SK-N-SH (cell line): Measurements from ENCODE around the gene ELANE. TPM values are rescaled to one million over a fixed set of nuclear protein-coding genes. Genes with fewer than 3 reads are reported as not detected.

Experiments
- CTCF ChIA-PET: fragments of 300-600, 350-600 bp; formaldehyde crosslinking; extraction: SDS; loops from one replicate; lab custom pipeline; 2021; lab: Yijun Ruan, JAX
- POLR2A ChIA-PET: fragments of 350-600 bp; sonication (Branson Sonifier 250); formaldehyde crosslinking; extraction: SDS; loops from one replicate; lab custom pipeline; 2020; ENCODE audit warnings: antibody characterized with exemption, inconsistent platforms; lab: Yijun Ruan, JAX
- DNase-seq: peaks from one replicate; pipeline ENCODE4 v3.0.0; 2012
- H2AFZ ChIP-seq: fragments of 200-600 bp; sonication (generic); 2 replicates; pipeline ENCODE4 v1.8.1; 2016; ENCODE audit warnings: antibody characterized with exemption, mild to moderate bottlenecking, low read depth
- H3F3A ChIP-seq: fragments of 200-600 bp; sonication (generic); replicated peaks from 2 replicates; pipeline ENCODE3; 2016; ENCODE audit warnings: antibody characterized with exemption, mild to moderate bottlenecking; ENCODE audit not compliant: insufficient read depth
- H3K27ac ChIP-seq, 2 experiments: fragments of 200-500 bp in 1 of 2; fragments of 200-600 bp in 1 of 2; sonication (Bioruptor generic) in 1 of 2; sonication (generic), shearing (Covaris generic) in 1 of 2; 2 replicates each; pipeline versions ENCODE4 v1.5.1 to v1.6.1; 2014 to 2016; ENCODE audit warnings: low read depth in 2 of 2, inconsistent platforms in 1 of 2, low read length in 1 of 2, mild to moderate bottlenecking in 1 of 2, mixed read lengths in 1 of 2
- H3K27me3 ChIP-seq: fragments of 200-600 bp; sonication (generic), shearing (Covaris generic); 2 replicates; pipeline ENCODE4 v1.6.1; 2016; ENCODE audit warnings: mixed run types; ENCODE audit not compliant: insufficient read depth
- H3K36me3 ChIP-seq, 2 experiments: fragments of 200-500 bp in 1 of 2; fragments of 200-600 bp in 1 of 2; sonication (Bioruptor generic) in 1 of 2; sonication (generic) in 1 of 2; replicated peaks in 1 of 2; 2 replicates each; pipeline versions ENCODE3 to v1.5.1; 2014 to 2016; ENCODE audit warnings: low read length in 1 of 2, mild to moderate bottlenecking in 1 of 2; ENCODE audit not compliant: insufficient read depth in 2 of 2, control insufficient read depth in 1 of 2
- H3K4me1 ChIP-seq, 2 experiments: fragments of 200-500 bp in 1 of 2; fragments of 200-600 bp in 1 of 2; sonication (Bioruptor generic) in 1 of 2; sonication (generic), shearing (Covaris generic) in 1 of 2; 2 replicates each; pipeline versions ENCODE4 v1.5.1 to v1.6.1; 2014 to 2016; ENCODE audit warnings: low read depth in 1 of 2, low read length in 1 of 2, mixed run types in 1 of 2; ENCODE audit not compliant: insufficient read depth in 2 of 2, control insufficient read depth in 1 of 2
- H3K4me2 ChIP-seq: fragments of 200-600 bp; sonication (generic), shearing (Covaris generic); 2 replicates; pipeline ENCODE4 v1.6.1; 2017; ENCODE audit warnings: mixed run types
- H3K4me3 ChIP-seq, 2 experiments: fragments of 200-500 bp in 1 of 2; fragments of 200-600 bp in 1 of 2; sonication (Bioruptor generic) in 1 of 2; sonication (generic), shearing (Covaris generic) in 1 of 2; 2 replicates each; pipeline versions ENCODE4 v1.5.1 to v1.8.1; 2014 to 2016; ENCODE audit warnings: low read depth in 2 of 2, inconsistent platforms in 1 of 2, low read length in 1 of 2, mild to moderate bottlenecking in 1 of 2, mixed read lengths in 1 of 2, moderate library complexity in 1 of 2
- H3K79me2 ChIP-seq: fragments of 200-600 bp; sonication (generic); 2 replicates; pipeline ENCODE4 v1.8.1; 2017; ENCODE audit warnings: mild to moderate bottlenecking; ENCODE audit not compliant: insufficient read depth
- H3K9ac ChIP-seq: fragments of 200-600 bp; sonication (generic); 2 replicates; pipeline ENCODE4 v1.6.1; 2017; ENCODE audit warnings: mixed run types
- H3K9me2 ChIP-seq: fragments of 200-600 bp; sonication (generic); 2 replicates; pipeline ENCODE4 v1.6.1; 2017; ENCODE audit warnings: mixed run types
- H3K9me3 ChIP-seq: fragments of 200-600 bp; sonication (generic); 2 replicates; pipeline ENCODE4 v1.6.1; 2017; ENCODE audit warnings: mixed run types, mild to moderate bottlenecking, moderate library complexity
- H4K20me1 ChIP-seq: fragments of 200-600 bp; sonication (generic); 2 replicates; pipeline ENCODE4 v1.6.1; 2017; ENCODE audit warnings: mild to moderate bottlenecking, mixed run types; ENCODE audit not compliant: insufficient read depth
- ELF1 ChIP-seq: IDR thresholded peaks from 2 replicates; pipeline ENCODE4 v1.4.0; 2012
- EZH2phosphoT487 ChIP-seq: fragments of 200-600 bp; sonication (generic); IDR thresholded peaks from 2 replicates; pipeline ENCODE4 v1.6.1; 2017; ENCODE audit warnings: low read depth, mixed run types, mild to moderate bottlenecking, antibody characterized with exemption, moderate library complexity, borderline replicate concordance
- FOSL2 ChIP-seq: IDR thresholded peaks from 2 replicates; pipeline ENCODE4 v1.4.0; 2012; ENCODE audit warnings: low read depth, mild to moderate bottlenecking, moderate library complexity, borderline replicate concordance
- JUND ChIP-seq: IDR thresholded peaks from 2 replicates; pipeline ENCODE4 v1.4.0; 2012
- MEF2A ChIP-seq: IDR thresholded peaks from 2 replicates; pipeline ENCODE4 v1.4.0; 2012; ENCODE audit warnings: low read depth, borderline replicate concordance
- REST ChIP-seq: IDR thresholded peaks from 2 replicates; pipeline ENCODE4 v1.6.1; 2012; ENCODE audit warnings: mild to moderate bottlenecking, low read depth, low read length, moderate library complexity
- YY1 ChIP-seq: IDR thresholded peaks from 2 replicates; pipeline ENCODE4 v1.4.0; 2012; ENCODE audit warnings: low read depth, mild to moderate bottlenecking
- WGBS: methylation state at CpG from one replicate; pipeline ENCODE4 v1.1.6; 2017; ENCODE audit warnings: low lambda C conversion rate; 5-methylcytosine and 5-hydroxymethylcytosine counted together
- polyA plus RNA-seq, 3 experiments: library from polyadenylated mRNA; depleted of rRNA; stranded (reverse); fragments of >200 nt; gene quantifications; 2 replicates each; pipeline ENCODE4 v1.2.3, GENCODE V29; 2012
- TF ChIP-seq, protein P1 (sequence below): IDR thresholded peaks from 2 replicates; pipeline ENCODE4 v1.4.0; 2012; ENCODE audit warnings: low read depth
- TF ChIP-seq, protein P2 (sequence below): IDR thresholded peaks from 2 replicates; pipeline ENCODE4 v1.4.0; 2012; ENCODE audit warnings: low read depth, borderline replicate concordance

The ELANE gene
- polyA plus RNA-seq, 1 of the 3 experiments (the other 2 are of a cell fraction) = not detected

DNA sequence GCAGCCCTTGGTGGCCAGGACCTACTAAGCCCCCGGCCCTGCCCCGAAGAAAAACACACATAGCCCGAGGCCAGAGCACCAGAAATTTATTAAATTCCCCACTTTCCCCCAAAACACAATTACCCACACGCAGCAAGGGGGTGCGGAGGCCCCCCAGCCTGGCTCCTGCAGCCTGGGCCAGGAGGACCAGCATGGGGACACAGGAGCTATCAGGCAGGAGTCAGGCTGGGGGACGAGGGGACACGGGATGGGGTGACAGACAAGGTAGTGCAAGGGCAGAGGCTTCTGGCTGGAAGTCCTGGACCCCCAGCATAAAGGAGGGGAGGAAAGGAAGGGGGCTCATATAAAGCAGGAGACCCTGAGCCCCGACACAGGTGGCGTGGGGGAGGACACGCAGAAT is 44.3 kb downstream of the ELANE start (continued):
- no peak for TF ChIP-seq JUND
- TF ChIP-seq YY1 = no peak
- no peak for TF ChIP-seq REST
- TF ChIP-seq FOSL2 = no peak
- TF ChIP-seq EZH2phosphoT487 = no peak
- TF ChIP-seq, protein P1, sequence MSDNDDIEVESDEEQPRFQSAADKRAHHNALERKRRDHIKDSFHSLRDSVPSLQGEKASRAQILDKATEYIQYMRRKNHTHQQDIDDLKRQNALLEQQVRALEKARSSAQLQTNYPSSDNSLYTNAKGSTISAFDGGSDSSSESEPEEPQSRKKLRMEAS = no peak
- TF ChIP-seq ELF1 = no peak

- Histone ChIP-seq H3K27ac (no peak overlapping the region), H3K4me1 (peaks cover 0 to 2% of the 10 kb centered on the region in 2 experiments; a peak in 1 of 4 replicates), H3K79me2 (peaks cover 10% of the 10 kb centered on the region), H3K27me3 (no peaks in the 10 kb centered on the region), H3K9ac (no peak overlapping the region), H3K9me2 (no peaks in the 10 kb centered on the region), H2AFZ (no peak overlapping the region), H3K9me3 (no peaks in the 10 kb centered on the region), H3K4me2 (no peak overlapping the region), H4K20me1 (no peaks in the 10 kb centered on the region), H3K36me3 (peaks cover 0 to 17% of the 10 kb centered on the region in 2 experiments), H3K4me3 (no peak overlapping the region), H3F3A (peaks cover 12% of the 10 kb centered on the region)
- no peak for DNase-seq
- CTCF ChIA-PET = interaction anchor here (0.7 to 2.4 kb wide), 5 partner anchors 9 to 160 kb away, joined by 3 to 16 read pairs (median 5); no protein-coding TSS in a partner anchor
- WGBS = 96% methylated on average over 11 of the region's 11 CpGs
- TF ChIP-seq MEF2A (no peak), REST (no peak)
- TF ChIP-seq, protein P2, sequence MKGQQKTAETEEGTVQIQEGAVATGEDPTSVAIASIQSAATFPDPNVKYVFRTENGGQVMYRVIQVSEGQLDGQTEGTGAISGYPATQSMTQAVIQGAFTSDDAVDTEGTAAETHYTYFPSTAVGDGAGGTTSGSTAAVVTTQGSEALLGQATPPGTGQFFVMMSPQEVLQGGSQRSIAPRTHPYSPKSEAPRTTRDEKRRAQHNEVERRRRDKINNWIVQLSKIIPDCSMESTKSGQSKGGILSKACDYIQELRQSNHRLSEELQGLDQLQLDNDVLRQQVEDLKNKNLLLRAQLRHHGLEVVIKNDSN = no peak
- POLR2A ChIA-PET = no interaction called here
These were observed 44.9 kb downstream of the ELANE start for GRCh38 chr19:896999-897398.
